Aorta (tissue), 5 donors: ENCODE measurements around the gene RAB31. TPM values are rescaled to one million over a fixed set of nuclear protein-coding genes. Genes with fewer than 3 reads are reported as not detected.

ENCODE experiments used
- ATAC-seq: fragments of 200-7000 bp; cut with Tn5 transposase; one replicate; pipeline ENCODE4 v1.9.1; 2022; ENCODE audit warnings: moderate library complexity; ENCODE audit not compliant: low FRiP score
- DNase-seq, 2 donors: peaks; one replicate each; pipeline ENCODE4 v3.0.0-alpha.2; 2020
- H3K27ac ChIP-seq, 2 donors: one replicate each; pipeline ENCODE4 v1.5.1; 2013; ENCODE audit warnings: low read length in 2 of 2, mild to moderate bottlenecking in 2 of 2, moderate library complexity in 2 of 2, control low read depth in 1 of 2, inconsistent platforms in 1 of 2, low read depth in 1 of 2
- H3K27me3 ChIP-seq, 2 donors: one replicate each; pipeline ENCODE4 v1.6.1; 2013; ENCODE audit warnings: control low read depth in 1 of 2, low read length in 1 of 2, mild to moderate bottlenecking in 1 of 2, moderate library complexity in 1 of 2; ENCODE audit not compliant: insufficient read depth in 2 of 2, control insufficient read depth in 1 of 2
- H3K36me3 ChIP-seq, 2 donors: one replicate each; pipeline ENCODE4 v1.6.1; 2013; ENCODE audit warnings: control low read depth in 1 of 2, low read length in 1 of 2, mild to moderate bottlenecking in 1 of 2; ENCODE audit not compliant: insufficient read depth in 2 of 2, control insufficient read depth in 1 of 2
- H3K4me1 ChIP-seq, 2 donors: one replicate each; pipeline ENCODE4 v1.6.1; 2013; ENCODE audit warnings: low read length in 2 of 2, control low read depth in 1 of 2, mild to moderate bottlenecking in 1 of 2, moderate library complexity in 1 of 2; ENCODE audit not compliant: insufficient read depth in 2 of 2, control insufficient read depth in 1 of 2
- H3K4me3 ChIP-seq, 2 donors: one replicate each; pipeline ENCODE4 v1.5.1; 2013; ENCODE audit warnings: low read length in 2 of 2, control low read depth in 1 of 2, mild to moderate bottlenecking in 1 of 2
- H3K9me3 ChIP-seq: one replicate; pipeline ENCODE4 v1.6.1; 2013; ENCODE audit warnings: mild to moderate bottlenecking, low read length; ENCODE audit not compliant: control insufficient read depth
- WGBS, 2 donors: extraction: QIAGEN DNeasy Blood & Tissue Kit; methylation state at CpG; one replicate each; pipeline ENCODE4 v1.1.7; 2013; 5-methylcytosine and 5-hydroxymethylcytosine counted together
- intact Hi-C, 2 donors: fragments of 100-400 bp; cut with DNase I; formaldehyde crosslinking; loops; one replicate each; pipeline versions ENCODE4 v1.14.2 to v1.15.0; 2022
- polyA plus RNA-seq, 2 donors: library from polyadenylated mRNA; stranded (reverse); fragments of 200-250 nt; gene quantifications; one replicate each; pipeline ENCODE4 v1.2.3, GENCODE V29; 2013
- total RNA-seq, 2 donors: library from RNA; stranded (reverse); fragmentation: NEBNext Ultra II Directional; extraction: Animal tissue kit (Norgen Biotek cat#: 25700); gene quantifications; one replicate each; pipeline ENCODE4 v1.2.1, GENCODE V29; 2021
- donor health status: healthy with polysubstance abuse.
- donor health status: Bipolar disorder and iron deficiency.
- donor health status: DM: no; HTN: no; CAD: no.
- donor health status: DM: no; HTN: no; CAD: no.
- donor health status: DM: yes; HTN: yes; CAD: no.

RAB31 gene
- total and polyA plus RNA-seq, 4 donors = 57.6 to 145 (median 90.8) TPM

DNA sequence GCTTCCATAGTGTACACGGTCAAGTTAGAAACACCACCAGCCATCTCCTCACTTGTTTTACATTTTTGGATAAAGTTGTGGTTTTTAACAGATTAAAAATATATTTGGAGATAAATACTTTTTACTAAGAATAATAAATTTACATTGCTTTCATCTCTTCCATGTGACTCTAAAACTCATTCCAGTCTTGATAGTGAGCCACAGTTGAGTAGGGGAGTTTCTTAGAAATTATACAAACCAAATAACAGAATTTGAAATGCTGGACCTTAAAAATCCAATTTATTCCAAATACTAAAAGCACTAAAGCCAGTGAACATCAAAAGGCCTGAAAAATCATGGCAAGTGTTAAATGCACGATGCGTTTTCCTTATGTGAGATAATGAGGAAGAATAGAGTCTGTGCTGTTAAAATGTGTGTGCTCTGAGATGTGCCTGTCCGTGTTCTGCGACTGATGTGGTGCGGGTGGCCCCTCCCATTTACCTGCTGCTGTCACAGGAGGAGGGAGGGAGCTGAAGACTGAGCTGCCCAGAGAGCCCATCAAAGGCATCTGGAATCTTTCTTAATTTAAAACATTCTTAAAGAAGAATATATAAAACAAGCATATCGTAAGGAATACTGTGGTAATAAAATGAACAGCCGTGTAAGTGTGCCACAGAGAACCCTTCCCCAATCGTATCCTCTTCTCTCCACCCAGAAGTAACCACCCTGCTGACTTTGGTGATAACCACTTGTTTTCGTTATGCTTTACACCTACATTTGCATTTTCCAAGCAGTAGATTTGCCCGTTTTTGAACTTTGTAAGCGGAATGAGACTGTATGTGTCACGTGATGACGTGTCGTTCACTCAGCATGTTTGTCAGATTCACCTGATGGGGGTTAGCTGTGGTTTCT is 120.7 kb downstream of the RAB31 start:
- H3K9me3 ChIP-seq = no peaks in the 10 kb centered on the region
- peaks cover 4 to 11% of the 10 kb centered on the region in 2 donors for H3K4me1 ChIP-seq
- H3K27me3 ChIP-seq = no peaks in the 10 kb centered on the region
- no peak for DNase-seq
- H3K27ac ChIP-seq = no peak overlapping the region
- ATAC-seq = no peak
- H3K4me3 ChIP-seq = no peak overlapping the region
- intact Hi-C loops = no loop called here
- H3K36me3 ChIP-seq = no peaks in the 10 kb centered on the region
- WGBS, 2 donors = 93 to 94% methylated on average over 15 of the region's 15 CpGs

DNA sequence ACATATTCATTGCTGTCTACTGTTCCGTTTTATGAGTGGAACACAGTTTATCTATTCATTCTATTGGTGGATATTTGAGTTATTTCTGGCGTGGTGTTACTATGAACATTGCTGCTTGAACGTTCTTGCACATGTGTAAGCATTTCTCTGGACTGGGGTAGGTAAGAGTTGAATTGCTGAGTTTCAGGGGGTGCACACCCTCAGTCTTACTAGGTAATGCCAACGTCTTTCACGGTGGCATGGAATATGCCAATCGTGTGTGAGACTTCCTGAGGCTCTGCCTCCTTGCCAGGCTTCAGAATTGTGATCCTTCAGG is 121.3 kb downstream of the RAB31 start:
- no peak for DNase-seq
- ATAC-seq = no peak
- peaks cover 4 to 11% of the 10 kb centered on the region in 2 donors for H3K4me1 ChIP-seq
- H3K27ac ChIP-seq = no peak overlapping the region
- H3K4me3 ChIP-seq = no peak overlapping the region
- 85 to 90% methylated on average over 6 of the region's 6 CpGs for WGBS, 2 donors
- no peaks in the 10 kb centered on the region for H3K9me3 ChIP-seq
- H3K36me3 ChIP-seq = no peaks in the 10 kb centered on the region
- intact Hi-C loops = no loop called here
- no peaks in the 10 kb centered on the region for H3K27me3 ChIP-seq

DNA sequence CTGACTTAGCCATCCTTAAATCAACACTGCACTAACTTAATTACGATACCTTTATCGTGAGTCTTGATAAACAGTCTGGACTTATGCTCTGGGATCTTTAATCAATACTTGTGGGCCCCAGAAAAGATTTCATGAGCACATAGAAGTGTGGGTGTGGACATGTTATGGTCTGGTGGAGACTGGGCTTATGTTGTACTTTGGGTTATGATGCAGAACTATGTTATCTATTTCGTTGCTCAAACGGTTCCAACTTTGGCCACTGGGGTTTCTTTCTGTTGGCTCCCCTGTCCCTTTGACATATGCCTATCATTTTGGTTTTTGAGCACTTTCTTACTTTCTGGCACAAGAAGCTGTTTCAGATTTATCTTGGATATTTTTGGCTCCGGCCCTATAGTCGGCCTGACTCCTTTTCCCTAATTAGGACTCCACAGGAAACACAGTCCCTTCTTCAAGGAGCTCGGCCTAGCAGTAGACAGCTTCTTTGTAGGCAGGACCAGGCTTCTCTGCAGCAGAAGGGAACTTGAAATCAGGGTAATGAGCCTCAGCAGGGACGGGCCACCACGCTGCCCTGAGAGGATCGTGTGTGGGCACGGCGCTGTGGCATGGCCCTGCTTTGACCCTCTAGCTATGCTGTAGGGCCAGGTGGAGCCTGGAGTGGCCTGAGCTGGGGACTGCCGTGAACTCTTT is 123.1 kb downstream of the RAB31 start:
- 18 to 22% methylated on average over 13 of the region's 13 CpGs for WGBS, 2 donors
- intact Hi-C loops = no loop called here
- H3K27me3 ChIP-seq = no peaks in the 10 kb centered on the region
- ATAC-seq = peak; percentile 61
- DNase-seq = no peak
- H3K9me3 ChIP-seq = no peaks in the 10 kb centered on the region
- H3K36me3 ChIP-seq = no peaks in the 10 kb centered on the region
- peaks cover 0 to 1% of the 10 kb centered on the region in 2 donors for H3K4me1 ChIP-seq
- H3K27ac ChIP-seq = peak overlapping the region; percentile 34 to 55
- no peak overlapping the region for H3K4me3 ChIP-seq

GRCh38 chr18:9831723-9832199 is 123.7 kb downstream of the RAB31 start:
- WGBS, 2 donors = 82 to 83% methylated on average over 12 of the region's 12 CpGs
- Histone ChIP-seq H3K27me3 (no peaks in the 10 kb centered on the region), H3K9me3 (no peaks in the 10 kb centered on the region), H3K27ac (peak overlapping the region; percentile 34 to 55), H3K4me1 (peaks cover 0 to 1% of the 10 kb centered on the region in 2 donors), H3K36me3 (no peaks in the 10 kb centered on the region), H3K4me3 (no peak overlapping the region)
- DNase-seq (no peak), ATAC-seq (no peak)
- intact Hi-C loops = no loop called here

DNA sequence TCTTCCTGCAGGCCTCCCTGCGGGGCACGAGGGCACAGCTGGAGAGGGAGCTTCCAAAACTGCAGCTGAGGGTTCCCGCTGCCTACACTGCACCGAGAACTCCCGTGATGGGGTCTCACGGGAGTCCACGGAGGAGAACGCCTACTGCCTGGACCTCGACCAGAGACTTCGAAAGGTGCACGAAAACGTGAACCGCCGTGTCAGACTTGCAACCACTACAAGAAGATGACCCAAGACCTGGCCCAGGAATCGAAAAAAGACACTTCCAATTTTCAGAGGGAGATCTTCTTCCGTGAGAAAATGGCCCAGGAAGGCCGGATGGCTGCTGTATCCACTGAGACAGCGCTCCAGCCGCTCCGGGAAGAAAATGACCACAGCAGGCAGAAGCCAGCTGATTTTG is 124.8 kb downstream of the RAB31 start:
- peaks cover 0 to 1% of the 10 kb centered on the region in 2 donors for H3K4me1 ChIP-seq
- H3K9me3 ChIP-seq = no peaks in the 10 kb centered on the region
- intact Hi-C loops = no loop called here
- H3K36me3 ChIP-seq = no peaks in the 10 kb centered on the region
- no peak overlapping the region for H3K4me3 ChIP-seq
- 98% methylated on average over 20 of the region's 20 CpGs for WGBS, 2 donors
- H3K27me3 ChIP-seq = no peaks in the 10 kb centered on the region
- no peak overlapping the region for H3K27ac ChIP-seq
- DNase-seq (no peak), ATAC-seq (no peak)

DNA sequence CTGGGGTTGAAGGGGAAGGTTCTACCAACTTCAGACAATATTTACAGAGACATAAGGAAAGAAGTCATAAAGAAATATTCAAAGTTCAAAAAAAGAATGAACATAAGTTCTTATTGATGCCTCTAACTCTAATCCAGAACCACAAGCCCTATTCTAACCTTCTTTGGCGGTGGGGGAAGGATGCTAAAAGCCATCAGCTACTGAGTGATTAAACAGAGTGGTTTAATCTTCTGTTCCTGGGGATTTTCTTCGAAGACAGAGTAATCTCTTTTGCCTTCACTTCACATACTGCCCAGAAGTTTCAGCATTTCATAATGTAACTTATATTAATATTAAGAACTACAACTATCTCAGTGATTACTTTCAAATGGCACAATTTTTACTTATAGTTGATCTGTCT is 126.5 kb downstream of the RAB31 start:
- H3K36me3 ChIP-seq = no peaks in the 10 kb centered on the region
- H3K27ac ChIP-seq = no peak overlapping the region
- 95 to 97% methylated on average over 2 of the region's 2 CpGs for WGBS, 2 donors
- ATAC-seq (no peak), DNase-seq (no peak)
- no peak overlapping the region for H3K4me3 ChIP-seq
- intact Hi-C loops = no loop called here
- H3K4me1 ChIP-seq = peaks cover 0 to 3% of the 10 kb centered on the region in 2 donors
- H3K27me3 ChIP-seq = no peaks in the 10 kb centered on the region
- no peaks in the 10 kb centered on the region for H3K9me3 ChIP-seq

- H3K4me3 ChIP-seq = no peak overlapping the region
Measured at GRCh38 chr18:9835113-9835755, 127.1 kb downstream of the RAB31 start.

GRCh38 chr18:9835825-9836224 is 127.7 kb downstream of the RAB31 start:
- Histone ChIP-seq H3K9me3 (no peaks in the 10 kb centered on the region), H3K27ac (no peak overlapping the region), H3K4me1 (peaks cover 0 to 3% of the 10 kb centered on the region in 2 donors), H3K4me3 (no peak overlapping the region), H3K36me3 (no peaks in the 10 kb centered on the region), H3K27me3 (no peaks in the 10 kb centered on the region)
- intact Hi-C loops = no loop called here
- DNase-seq (no peak), ATAC-seq (no peak)
- whole genome bisulfite sequencing, 2 donors = 94 to 96% methylated on average over 10 of the region's 10 CpGs

More at GRCh38 chr18:9835113-9835755, 127.1 kb downstream of the RAB31 start:
- no peaks in the 10 kb centered on the region for H3K9me3 ChIP-seq
- H3K4me1 ChIP-seq = peaks cover 0 to 3% of the 10 kb centered on the region in 2 donors
- WGBS, 2 donors = 88% methylated on average over 11 of the region's 11 CpGs
- H3K36me3 ChIP-seq = no peaks in the 10 kb centered on the region
- no peak for ATAC-seq
- H3K27me3 ChIP-seq = no peaks in the 10 kb centered on the region
- intact Hi-C loops = no loop called here
- no peak for DNase-seq
- no peak overlapping the region for H3K27ac ChIP-seq
